Activated CD4-positive, alpha-beta T cell treated with anti-CD3 and anti-CD28 coated beads, Interleukin-2, amount 50 U/mL, for 16 hours (primary cell): ENCODE measurements around the gene TANC1.

ENCODE experiments used
- DNase-seq: peaks from one replicate; pipeline ENCODE4 v3.0.0-alpha.2; 2020

Gene TANC1

GRCh38 chr2:158963071-158963470 is 5.4 kb upstream of the TANC1 start:
- DNase-seq = no peak

GRCh38 chr2:158965107-158965506 is 3.3 kb upstream of the TANC1 start:
- DNase-seq = no peak

GRCh38 chr2:158965641-158966040 is 2.8 kb upstream of the TANC1 start:
- DNase-seq = no peak

GRCh38 chr2:158966312-158966711 is 2.1 kb upstream of the TANC1 start:
- no peak for DNase-seq

- DNase-seq = no peak
Measured at GRCh38 chr2:158967114-158967730, 1.2 kb upstream of the TANC1 start.

GRCh38 chr2:158967731-158968395 is 577 bp upstream of the TANC1 start:
- DNase-seq = no peak

- no peak for DNase-seq
Measured at GRCh38 chr2:158969162-158969714, 798 bp downstream of the TANC1 start.

- no peak for DNase-seq
Measured at GRCh38 chr2:158969715-158970240, 1.3 kb downstream of the TANC1 start.

- DNase-seq = peak; percentile 6
Measured at GRCh38 chr2:158970241-158970751, 1.9 kb downstream of the TANC1 start.

- DNase-seq = no peak
Measured at GRCh38 chr2:158973116-158973956, 4.9 kb downstream of the TANC1 start.

- no peak for DNase-seq
Measured at GRCh38 chr2:158975271-158975921, 7.0 kb downstream of the TANC1 start.

- DNase-seq = no peak
Measured at GRCh38 chr2:158979772-158980171, 11.3 kb downstream of the TANC1 start.

GRCh38 chr2:158984604-158985135 is 16.2 kb downstream of the TANC1 start:
- no peak for DNase-seq

- DNase-seq = no peak
Measured at GRCh38 chr2:158988501-158988900, 20.1 kb downstream of the TANC1 start.

GRCh38 chr2:158989165-158989564 is 20.7 kb downstream of the TANC1 start:
- DNase-seq = no peak

GRCh38 chr2:158990397-158991214 is 22.2 kb downstream of the TANC1 start:
- no peak for DNase-seq

- DNase-seq = no peak
Measured at GRCh38 chr2:158993030-158993429, 24.6 kb downstream of the TANC1 start.

GRCh38 chr2:158993721-158994587 is 25.5 kb downstream of the TANC1 start:
- DNase-seq = no peak

GRCh38 chr2:158994920-158995676 is 26.7 kb downstream of the TANC1 start:
- DNase-seq = no peak

- no peak for DNase-seq
Measured at GRCh38 chr2:158995677-158996049, 27.2 kb downstream of the TANC1 start.
